WERI-Rb-1 (cell line): ENCODE results near the gene CAMKK1.

Experiments used
- DNase-seq: peaks from one replicate; pipeline ENCODE4 v3.0.0-alpha.2; 2020
- H3K27ac ChIP-seq: fragments of 250-450 bp; sonication (Bioruptor Pico); 2 replicates; pipeline ENCODE4 v1.5.1; 2020; ENCODE audit warnings: mild to moderate bottlenecking, moderate library complexity
- H3K27me3 ChIP-seq: fragments of 250-450 bp; sonication (Bioruptor Pico); 2 replicates; pipeline ENCODE4 v1.5.1; 2021; ENCODE audit warnings: mild to moderate bottlenecking, low read depth, moderate library complexity; ENCODE audit not compliant: insufficient read depth, severe bottlenecking
- H3K36me3 ChIP-seq: fragments of 250-450 bp; sonication (Bioruptor Pico); 2 replicates; pipeline ENCODE4 v1.5.1; 2020; ENCODE audit warnings: mild to moderate bottlenecking, moderate library complexity
- H3K4me3 ChIP-seq: 2 replicates; pipeline ENCODE4 v1.5.1; 2011; ENCODE audit warnings: low read depth, mild to moderate bottlenecking, control low read depth, low read length
- H3K9me3 ChIP-seq: fragments of 250-450 bp; sonication (Bioruptor Pico); 2 replicates; pipeline ENCODE4 v1.5.1; 2021; ENCODE audit warnings: mild to moderate bottlenecking, moderate library complexity; ENCODE audit not compliant: severe bottlenecking
- CTCF ChIP-seq: IDR thresholded peaks from 2 replicates; pipeline ENCODE4 v1.5.1; 2011; ENCODE audit warnings: low read depth, mild to moderate bottlenecking, control low read depth, inconsistent platforms, low read length

The CAMKK1 gene

GRCh38 chr17:3921006-3921405 lies 28.2 kb upstream of the CAMKK1 start:
- Histone ChIP-seq H3K27me3 (no peaks in the 10 kb centered on the region), H3K36me3 (no peaks in the 10 kb centered on the region), H3K9me3 (no peaks in the 10 kb centered on the region), H3K27ac (no peak overlapping the region), H3K4me3 (no peak overlapping the region)
- DNase-seq, result no peak
- TF ChIP-seq CTCF, result no peak

- no peak for DNase-seq
- H3K27ac ChIP-seq, result no peak overlapping the region
These were observed 26.3 kb upstream of the CAMKK1 start for GRCh38 chr17:3919123-3919624.

GRCh38 chr17:3918372-3919122 lies 25.7 kb upstream of the CAMKK1 start:
- Histone ChIP-seq H3K36me3 (no peaks in the 10 kb centered on the region), H3K4me3 (no peak overlapping the region), H3K27ac (no peak overlapping the region), H3K27me3 (no peaks in the 10 kb centered on the region), H3K9me3 (no peaks in the 10 kb centered on the region)
- TF ChIP-seq CTCF, result no peak
- DNase-seq, result no peak

More at GRCh38 chr17:3919123-3919624, 26.3 kb upstream of the CAMKK1 start:
- no peak for TF ChIP-seq CTCF
- Histone ChIP-seq H3K9me3 (no peaks in the 10 kb centered on the region), H3K27me3 (no peaks in the 10 kb centered on the region), H3K4me3 (no peak overlapping the region), H3K36me3 (no peaks in the 10 kb centered on the region)

- TF ChIP-seq CTCF, result no peak
- Histone ChIP-seq H3K4me3 (no peak overlapping the region), H3K9me3 (no peaks in the 10 kb centered on the region), H3K27ac (no peak overlapping the region), H3K36me3 (no peaks in the 10 kb centered on the region), H3K27me3 (no peaks in the 10 kb centered on the region)
- DNase-seq, result no peak
These were observed 24.6 kb upstream of the CAMKK1 start for GRCh38 chr17:3917391-3917931.

- Histone ChIP-seq H3K36me3 (no peaks in the 10 kb centered on the region), H3K9me3 (no peaks in the 10 kb centered on the region), H3K27ac (no peak overlapping the region), H3K4me3 (no peak overlapping the region), H3K27me3 (no peaks in the 10 kb centered on the region)
- no peak for DNase-seq
- no peak for TF ChIP-seq CTCF
These were observed 24.0 kb upstream of the CAMKK1 start for GRCh38 chr17:3916825-3917224.
